Peyer's patch (tissue), 4 donors: ENCODE results near the gene ODC1.

ENCODE experiments used
- CTCF ChIP-seq, 6 experiments: fragments of 450-650 bp in 4 of 6; fragments of 200-600 bp in 2 of 6; sonication (generic) in 1 of 6; IDR thresholded peaks; one replicate each; pipeline ENCODE4 v1.5.1; 2017 to 2019; ENCODE audit warnings: antibody characterized with exemption in 6 of 6, mild to moderate bottlenecking in 3 of 6, moderate library complexity in 1 of 6
- POLR2A ChIP-seq, 2 donors: fragments of 450-650 bp; IDR thresholded peaks; one replicate each; pipeline ENCODE4 v1.5.1; 2017; ENCODE audit warnings: antibody characterized with exemption in 2 of 2, mild to moderate bottlenecking in 2 of 2, moderate library complexity in 2 of 2

- TF ChIP-seq CTCF (IDR thresholded peaks at IDR 0.05) (no peak), POLR2A (IDR thresholded peaks at IDR 0.05) (no peak)
Observed at GRCh38 chr2:10440736-10441135, 7.4 kb downstream of the ODC1 start.
